Panc1 (cell line): ENCODE measurements around the gene RMND5B. TPM values are rescaled to one million over a fixed set of nuclear protein-coding genes. Genes with fewer than 3 reads are reported as not detected.

Experiments
- ATAC-seq: fragments of 200-7000 bp; cut with Tn5 transposase; 2 replicates; pipeline ENCODE4 v1.9.1; 2020; ENCODE audit warnings: mild to moderate bottlenecking, moderate library complexity
- BruUV-seq: library from RNA; stranded (reverse); fragments of 400-500 nt; replicated peaks from 2 replicates; lab custom pipeline; 2021; lab: Mats Ljungman, UMichigan
- CTCF ChIA-PET: fragments of 300-600 bp; sonication (Branson Sonifier 250); formaldehyde crosslinking; loops from one replicate; lab custom pipeline; 2022; ENCODE audit warnings: antibody characterized with exemption; lab: Charles Lee
- POLR2A ChIA-PET: fragments of 300-600 bp; sonication (Branson Sonifier 250); formaldehyde crosslinking; loops from one replicate; lab custom pipeline; 2022; ENCODE audit warnings: antibody characterized with exemption; lab: Charles Lee
- DNase-seq: peaks from one replicate; pipeline ENCODE4 v3.0.0-alpha.2; 2010; ENCODE audit warnings: low read depth, low spot score
- H3K27ac ChIP-seq: 2 replicates; pipeline ENCODE4 v1.5.1; 2011; ENCODE audit warnings: mild to moderate bottlenecking, low read length, inconsistent platforms
- H3K27me3 ChIP-seq: fragments of 200-500 bp; sonication (Bioruptor generic); 2 replicates; pipeline ENCODE4 v1.6.0; 2014; ENCODE audit warnings: low read length, inconsistent platforms; ENCODE audit not compliant: control insufficient read depth, insufficient read depth
- H3K36me3 ChIP-seq: fragments of 200-500 bp; sonication (Bioruptor generic); 2 replicates; pipeline ENCODE4 v1.5.1; 2014; ENCODE audit warnings: inconsistent platforms, mild to moderate bottlenecking, low read length, moderate library complexity; ENCODE audit not compliant: control insufficient read depth, insufficient read depth
- H3K4me1 ChIP-seq: 2 replicates; pipeline ENCODE4 v1.5.1; 2011; ENCODE audit warnings: inconsistent platforms, mild to moderate bottlenecking, low read length, moderate library complexity; ENCODE audit not compliant: control insufficient read depth, insufficient read depth
- H3K4me3 ChIP-seq, 2 experiments: 2 replicates each; pipeline ENCODE4 v1.5.1; 2011 to 2012; ENCODE audit warnings: low read depth in 2 of 2, low read length in 2 of 2, mild to moderate bottlenecking in 2 of 2, inconsistent platforms in 1 of 2, moderate library complexity in 1 of 2
- H3K9me3 ChIP-seq: fragments of 200-500 bp; sonication (Bioruptor generic); 2 replicates; pipeline ENCODE4 v1.5.1; 2014; ENCODE audit warnings: low read depth, mild to moderate bottlenecking, inconsistent platforms, low read length, moderate library complexity; ENCODE audit not compliant: control insufficient read depth, insufficient read depth
- CTCF ChIP-seq: fragments of 450-650 bp; IDR thresholded peaks from 2 replicates; pipeline ENCODE4 v1.5.1; 2017; ENCODE audit warnings: mild to moderate bottlenecking
- POLR2AphosphoS5 ChIP-seq: IDR thresholded peaks from 2 replicates; pipeline ENCODE4 v1.6.1; 2012; ENCODE audit warnings: mild to moderate bottlenecking, low read depth, low read length, moderate library complexity
- REST ChIP-seq, 2 experiments: IDR thresholded peaks; 2 replicates each; pipeline ENCODE4 v1.6.1; 2011 to 2012; ENCODE audit warnings: low read depth in 2 of 2, control low read depth in 1 of 2, low read length in 1 of 2, mild to moderate bottlenecking in 1 of 2, moderate library complexity in 1 of 2; ENCODE audit not compliant: insufficient read depth in 1 of 2
- SIN3A ChIP-seq: IDR thresholded peaks from 2 replicates; pipeline ENCODE4 v1.6.1; 2012; ENCODE audit warnings: low read depth, mild to moderate bottlenecking, low read length, moderate library complexity, borderline replicate concordance; ENCODE audit not compliant: insufficient read depth
- TCF7L2 ChIP-seq: IDR thresholded peaks from 2 replicates; pipeline ENCODE4 v1.6.1; 2011; ENCODE audit warnings: mild to moderate bottlenecking, low read depth, low read length, inconsistent platforms
- in situ Hi-C: cut with HindIII; loops from 2 replicates; pipeline ENCODE4 v1.10.0; 2016; ENCODE audit warnings: low sequenced_read_pairs, low pct_unique_long_range_greater_than_20kb
- intact Hi-C: fragments of 100-400 bp; cut with micrococcal nuclease; formaldehyde crosslinking; loops from one replicate; pipeline ENCODE4 v1.10.0; 2022; ENCODE audit not compliant: unreplicated experiment
- total RNA-seq: library from RNA; stranded (reverse); gene quantifications from one replicate; pipeline ENCODE4 v1.2.1, GENCODE V29; 2021; ENCODE audit not compliant: unreplicated experiment

RMND5B gene
- total RNA-seq, 1 experiment from 2014 or later, result 40.8 TPM

GRCh38 chr5:178120607-178121357 lies 10.0 kb upstream of the RMND5B start:
- CTCF ChIA-PET, result interaction anchor here (0.5 to 1.0 kb wide), 4 partner anchors 14 to 44 kb away, joined by 3 to 4 read pairs (median 4); no protein-coding TSS in a partner anchor
- no TSS peak for BruUV-seq
- H3K4me3 ChIP-seq, result no peak overlapping the region
- H3K27ac ChIP-seq, result no peak overlapping the region
- no peaks in the 10 kb centered on the region for H3K36me3 ChIP-seq
- peak; percentile 77 for ATAC-seq
- in situ Hi-C loops, result no loop called here
- POLR2A ChIA-PET, result no interaction called here
- no peak for DNase-seq
- H3K9me3 ChIP-seq, result no peaks in the 10 kb centered on the region
- intact Hi-C loops, result no loop called here
- no peaks in the 10 kb centered on the region for H3K27me3 ChIP-seq
- TF ChIP-seq CTCF (peak; percentile 79; the same call in 1 of the 2 replicates), TCF7L2 (no peak)
- H3K4me1 ChIP-seq, result peaks cover 8% of the 10 kb centered on the region; the same call in 1 of the 2 replicates

- BruUV-seq, result no TSS peak
- in situ Hi-C loops, result no loop called here
- Histone ChIP-seq H3K9me3 (no peaks in the 10 kb centered on the region), H3K36me3 (no peaks in the 10 kb centered on the region), H3K27ac (no peak overlapping the region), H3K4me3 (no peak overlapping the region), H3K4me1 (no peaks in the 10 kb centered on the region; the same call in 1 of the 2 replicates), H3K27me3 (no peaks in the 10 kb centered on the region)
- intact Hi-C loops, result no loop called here
- TF ChIP-seq TCF7L2, result no peak
- TF ChIP-seq CTCF, result no peak
- TF ChIP-seq SIN3A, result no peak
- TF ChIP-seq POLR2AphosphoS5, result no peak
- no peak for TF ChIP-seq REST (IDR thresholded peaks at IDR 0.05; ENCODE audit: insufficient read depth in 1 of 2, low read depth in 2 of 2, low read length in 1 of 2)
- POLR2A ChIA-PET, result no interaction called here
- CTCF ChIA-PET, result interaction anchor here (1.0 kb wide), 1 partner anchor 24 kb away, joined by 4 read pairs; no protein-coding TSS in a partner anchor
- 0 out of 2 replicates have a peak, but pooled peaks have one; percentile 4 for ATAC-seq
- no peak for DNase-seq
Observed at GRCh38 chr5:178121391-178122276, 9.2 kb upstream of the RMND5B start.
